ENCODE measurements around the gene PRKAA2. TPM values are rescaled to one million over a fixed set of nuclear protein-coding genes. Genes with fewer than 3 reads are reported as not detected.

Gene PRKAA2
- total RNA-seq, 1 donor from 2014 or later = 112 TPM

DNA sequence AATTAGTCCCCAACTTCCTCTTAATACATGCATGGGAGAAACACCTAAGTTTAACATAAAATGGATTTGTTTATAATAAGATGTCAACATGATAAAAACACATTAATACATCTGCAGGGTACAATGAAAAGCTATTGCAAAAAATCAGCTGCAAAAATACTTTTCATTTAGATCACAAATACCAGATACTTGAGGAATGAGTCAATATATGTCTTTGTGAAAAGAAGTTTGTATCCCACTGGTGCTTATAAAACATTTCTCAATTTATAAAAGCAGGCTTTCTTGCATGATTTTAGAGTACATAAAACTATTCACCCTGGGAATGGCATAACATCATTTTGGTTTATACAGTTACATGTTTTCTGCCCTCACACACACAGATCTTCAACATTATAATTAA lies 18.6 kb upstream of the PRKAA2 start:
- Histone ChIP-seq H3K36me3 (no peaks in the 10 kb centered on the region), H3K27me3 (ENCODE audit: low read depth) (no peaks in the 10 kb centered on the region), H3K9me3 (replicated peaks) (no peaks in the 10 kb centered on the region), H3K4me3 (no peak overlapping the region), H3K4me1 (no peaks in the 10 kb centered on the region), H3K27ac (replicated peaks) (no peak overlapping the region)
- DNase-seq = no peak
- TF ChIP-seq, protein P1, sequence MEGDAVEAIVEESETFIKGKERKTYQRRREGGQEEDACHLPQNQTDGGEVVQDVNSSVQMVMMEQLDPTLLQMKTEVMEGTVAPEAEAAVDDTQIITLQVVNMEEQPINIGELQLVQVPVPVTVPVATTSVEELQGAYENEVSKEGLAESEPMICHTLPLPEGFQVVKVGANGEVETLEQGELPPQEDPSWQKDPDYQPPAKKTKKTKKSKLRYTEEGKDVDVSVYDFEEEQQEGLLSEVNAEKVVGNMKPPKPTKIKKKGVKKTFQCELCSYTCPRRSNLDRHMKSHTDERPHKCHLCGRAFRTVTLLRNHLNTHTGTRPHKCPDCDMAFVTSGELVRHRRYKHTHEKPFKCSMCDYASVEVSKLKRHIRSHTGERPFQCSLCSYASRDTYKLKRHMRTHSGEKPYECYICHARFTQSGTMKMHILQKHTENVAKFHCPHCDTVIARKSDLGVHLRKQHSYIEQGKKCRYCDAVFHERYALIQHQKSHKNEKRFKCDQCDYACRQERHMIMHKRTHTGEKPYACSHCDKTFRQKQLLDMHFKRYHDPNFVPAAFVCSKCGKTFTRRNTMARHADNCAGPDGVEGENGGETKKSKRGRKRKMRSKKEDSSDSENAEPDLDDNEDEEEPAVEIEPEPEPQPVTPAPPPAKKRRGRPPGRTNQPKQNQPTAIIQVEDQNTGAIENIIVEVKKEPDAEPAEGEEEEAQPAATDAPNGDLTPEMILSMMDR (IDR thresholded peaks at IDR 0.05; ENCODE audit: borderline replicate concordance) = no peak
- intact Hi-C loops (cut with micrococcal nuclease) = no loop called here

DNA sequence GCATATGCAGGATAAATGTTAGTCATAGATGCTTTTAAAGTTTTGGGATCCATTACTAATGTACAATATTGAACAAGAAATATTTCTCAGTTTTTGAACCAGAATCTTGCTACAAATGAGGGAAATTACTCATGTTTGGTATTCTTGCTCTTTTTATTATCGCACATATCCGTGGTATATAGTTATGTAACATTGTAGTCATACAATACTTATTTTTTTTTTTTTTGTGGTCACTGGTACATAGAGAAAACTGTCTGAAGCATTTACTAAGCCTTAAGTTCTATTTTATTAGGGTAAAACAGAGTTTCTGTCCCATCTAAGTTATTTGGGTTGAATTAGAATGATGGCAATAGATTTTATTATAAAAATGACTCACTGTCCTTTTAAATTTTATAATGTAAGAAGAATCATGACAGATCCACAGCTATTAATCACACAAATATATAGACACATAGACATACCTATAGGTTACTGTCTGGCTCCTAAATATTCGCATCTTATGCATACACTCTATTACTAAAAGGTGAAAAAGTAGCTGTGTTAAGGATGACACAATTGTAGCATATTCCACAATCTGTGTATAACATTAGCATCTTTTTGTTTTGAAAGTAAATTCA lies 18.0 kb upstream of the PRKAA2 start:
- intact Hi-C loops (cut with micrococcal nuclease) = no loop called here
- H3K4me3 ChIP-seq = no peak overlapping the region
- H3K4me1 ChIP-seq = no peaks in the 10 kb centered on the region
- H3K9me3 ChIP-seq (replicated peaks) = no peaks in the 10 kb centered on the region
- H3K36me3 ChIP-seq = no peaks in the 10 kb centered on the region
- no peak for DNase-seq
- no peak overlapping the region for H3K27ac ChIP-seq (replicated peaks)
- H3K27me3 ChIP-seq (ENCODE audit: low read depth) = no peaks in the 10 kb centered on the region
- TF ChIP-seq, protein P1 (IDR thresholded peaks at IDR 0.05; ENCODE audit: borderline replicate concordance) = no peak

DNA sequence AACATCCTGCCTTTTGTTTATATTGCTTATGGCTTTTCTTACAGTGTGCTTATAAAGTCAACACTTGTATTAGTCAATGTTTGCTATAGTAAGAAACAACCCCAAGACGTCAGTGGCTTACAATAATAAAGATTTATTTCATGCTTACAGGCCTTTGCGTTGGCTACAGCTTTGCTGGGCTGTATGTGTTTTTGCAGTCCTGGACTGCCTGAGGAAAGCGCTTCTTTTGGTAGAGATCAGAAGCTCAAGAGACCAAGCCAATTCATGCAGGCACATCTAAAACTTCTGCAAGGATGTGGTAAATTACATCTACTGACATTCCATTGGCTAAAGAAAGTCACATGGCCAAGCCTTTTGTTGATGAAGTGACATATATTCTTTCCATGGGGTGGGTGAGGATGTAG lies 17.5 kb upstream of the PRKAA2 start:
- H3K27me3 ChIP-seq (ENCODE audit: low read depth) = no peaks in the 10 kb centered on the region
- no peaks in the 10 kb centered on the region for H3K9me3 ChIP-seq (replicated peaks)
- H3K27ac ChIP-seq (replicated peaks) = no peak overlapping the region
- H3K36me3 ChIP-seq = no peaks in the 10 kb centered on the region
- DNase-seq = no peak
- intact Hi-C loops (cut with micrococcal nuclease) = no loop called here
- H3K4me3 ChIP-seq = no peak overlapping the region
- no peaks in the 10 kb centered on the region for H3K4me1 ChIP-seq
- TF ChIP-seq, protein P1 (IDR thresholded peaks at IDR 0.05; ENCODE audit: borderline replicate concordance) = no peak

DNA sequence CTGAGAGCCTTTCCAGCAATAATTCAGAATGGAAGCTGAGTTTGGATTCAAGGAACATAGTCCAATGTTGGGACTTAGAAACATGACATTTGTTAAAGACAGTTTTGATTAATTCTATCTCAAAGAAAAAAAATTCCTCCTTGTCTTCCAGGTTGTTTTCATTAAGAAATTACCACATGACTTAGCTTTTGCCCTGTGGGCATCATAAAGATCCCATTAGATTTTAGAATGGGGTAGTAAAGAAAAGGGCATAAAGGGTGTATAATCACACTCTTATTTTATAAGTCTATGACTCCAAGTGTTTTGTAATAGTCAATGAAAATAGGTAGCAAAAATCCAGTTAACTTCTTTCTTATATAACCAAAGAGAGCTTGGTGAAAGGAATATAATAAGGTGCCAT lies 14.3 kb upstream of the PRKAA2 start:
- Histone ChIP-seq H3K36me3 (no peaks in the 10 kb centered on the region), H3K4me1 (no peaks in the 10 kb centered on the region), H3K4me3 (no peak overlapping the region), H3K27me3 (ENCODE audit: low read depth) (no peaks in the 10 kb centered on the region), H3K9me3 (replicated peaks) (no peaks in the 10 kb centered on the region), H3K27ac (replicated peaks) (no peak overlapping the region)
- no peak for DNase-seq
- TF ChIP-seq, protein P1 (IDR thresholded peaks at IDR 0.05; ENCODE audit: borderline replicate concordance) = no peak
- intact Hi-C loops (cut with micrococcal nuclease) = no loop called here

DNA sequence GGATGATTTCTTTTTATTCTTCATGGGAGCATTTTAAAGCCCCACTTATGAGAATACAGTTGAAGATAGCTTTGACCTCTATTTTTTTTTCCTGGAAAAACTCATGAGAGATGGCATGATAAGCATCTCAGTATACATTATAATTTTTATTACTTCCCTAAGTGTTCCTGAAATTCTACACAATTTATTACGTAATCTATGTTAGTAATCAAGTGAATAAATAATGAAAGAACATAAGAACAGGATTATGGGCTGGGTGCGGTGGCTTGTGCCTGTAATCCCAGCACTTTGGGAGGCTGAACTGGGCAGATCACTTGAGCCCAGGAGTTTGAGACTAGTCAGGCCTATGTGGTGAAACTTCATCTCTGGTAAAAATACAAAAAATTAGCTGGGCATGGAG lies 13.2 kb upstream of the PRKAA2 start:
- Histone ChIP-seq H3K4me1 (no peaks in the 10 kb centered on the region), H3K9me3 (replicated peaks) (no peaks in the 10 kb centered on the region), H3K27ac (replicated peaks) (no peak overlapping the region), H3K27me3 (ENCODE audit: low read depth) (no peaks in the 10 kb centered on the region), H3K4me3 (no peak overlapping the region), H3K36me3 (no peaks in the 10 kb centered on the region)
- TF ChIP-seq, protein P1 (IDR thresholded peaks at IDR 0.05; ENCODE audit: borderline replicate concordance) = no peak
- DNase-seq = no peak
- intact Hi-C loops (cut with micrococcal nuclease) = no loop called here

Data from left ventricle myocardium inferior (tissue), 1 donor.